Dedifferentiated amniotic fluid mesenchymal stem cell (primary cell): ENCODE data around the gene MUC5AC.
"Not testable (repeated sequence)": the region's sequence is repeated elsewhere in the genome, so short reads cannot be mapped to it uniquely, and the experiment has no call there.

Experiments used
- DNase-seq: peaks from one replicate; pipeline ENCODE4 v3.0.0-alpha.2; 2016; ENCODE audit errors: extremely low spot score

Gene MUC5AC

GRCh38 chr11:1160231-1161101 is 2.7 kb downstream of the MUC5AC start:
- DNase-seq: no peak

GRCh38 chr11:1161410-1162137 is 3.8 kb downstream of the MUC5AC start:
- no peak for DNase-seq

- no peak for DNase-seq
Measured at GRCh38 chr11:1162138-1162475, 4.4 kb downstream of the MUC5AC start.

GRCh38 chr11:1162491-1163311 is 4.9 kb downstream of the MUC5AC start:
- DNase-seq: no peak

GRCh38 chr11:1163321-1163910 is 5.7 kb downstream of the MUC5AC start:
- no peak for DNase-seq

- DNase-seq: no peak
Measured at GRCh38 chr11:1163911-1164735, 6.4 kb downstream of the MUC5AC start.

- DNase-seq: not testable (repeated sequence)
Measured at GRCh38 chr11:1164779-1165255, 7.1 kb downstream of the MUC5AC start.

GRCh38 chr11:1165256-1166041 is 7.7 kb downstream of the MUC5AC start:
- DNase-seq: no peak

- no peak for DNase-seq
Measured at GRCh38 chr11:1167256-1167655, 9.5 kb downstream of the MUC5AC start.

GRCh38 chr11:1167751-1168231 is 10.0 kb downstream of the MUC5AC start:
- DNase-seq: no peak

- no peak for DNase-seq
Measured at GRCh38 chr11:1168256-1168655, 10.5 kb downstream of the MUC5AC start.

- DNase-seq: no peak
Measured at GRCh38 chr11:1168721-1169161, 11.0 kb downstream of the MUC5AC start.

- no peak for DNase-seq
Measured at GRCh38 chr11:1171223-1171984, 13.7 kb downstream of the MUC5AC start.

GRCh38 chr11:1171985-1172728 is 14.4 kb downstream of the MUC5AC start:
- DNase-seq: no peak

GRCh38 chr11:1172729-1173117 is 15.0 kb downstream of the MUC5AC start:
- no peak for DNase-seq

- DNase-seq: not testable (repeated sequence)
Measured at GRCh38 chr11:1173396-1173795, 15.6 kb downstream of the MUC5AC start.

- no peak for DNase-seq
Measured at GRCh38 chr11:1174441-1175370, 17.0 kb downstream of the MUC5AC start.
